ENCODE data around the gene OPCML.

DNA sequence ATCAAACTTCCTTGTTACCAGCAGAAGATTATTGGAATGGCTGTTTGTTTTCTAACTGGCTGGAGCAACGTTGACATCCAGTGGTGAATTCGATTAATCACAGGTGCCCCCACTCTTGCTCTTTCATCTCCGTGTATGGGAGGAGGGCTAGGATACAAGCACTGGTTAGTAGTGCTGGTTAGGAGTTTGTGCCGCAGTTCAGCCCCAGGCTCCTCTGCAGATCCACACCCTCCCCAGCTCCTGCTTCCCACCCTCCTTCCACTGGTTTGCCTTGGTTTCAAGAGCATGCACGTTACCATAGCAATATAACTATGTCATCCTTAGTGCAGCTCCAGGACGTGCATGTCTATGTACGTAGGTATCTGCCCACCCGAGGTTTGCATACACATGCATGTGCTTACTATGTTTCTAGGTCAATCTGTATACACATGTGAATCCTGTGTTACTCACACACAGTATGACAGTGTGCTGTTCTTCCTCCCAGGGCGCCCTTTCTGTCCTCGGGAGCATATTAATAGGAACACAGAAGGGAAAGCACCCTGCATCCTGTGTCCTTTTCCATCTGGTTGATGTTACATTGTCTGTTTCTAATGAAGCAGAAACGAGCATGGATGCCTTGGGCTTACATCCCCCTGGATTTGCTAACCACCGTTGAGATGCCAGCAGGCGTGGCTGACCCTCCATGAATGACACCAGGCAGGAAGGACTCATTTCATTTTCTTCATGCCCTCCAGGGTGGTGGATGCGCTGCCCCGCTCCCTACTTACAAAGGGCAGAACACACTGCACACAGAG is 539.3 kb downstream of the OPCML start:
- TF ChIP-seq, protein P1, sequence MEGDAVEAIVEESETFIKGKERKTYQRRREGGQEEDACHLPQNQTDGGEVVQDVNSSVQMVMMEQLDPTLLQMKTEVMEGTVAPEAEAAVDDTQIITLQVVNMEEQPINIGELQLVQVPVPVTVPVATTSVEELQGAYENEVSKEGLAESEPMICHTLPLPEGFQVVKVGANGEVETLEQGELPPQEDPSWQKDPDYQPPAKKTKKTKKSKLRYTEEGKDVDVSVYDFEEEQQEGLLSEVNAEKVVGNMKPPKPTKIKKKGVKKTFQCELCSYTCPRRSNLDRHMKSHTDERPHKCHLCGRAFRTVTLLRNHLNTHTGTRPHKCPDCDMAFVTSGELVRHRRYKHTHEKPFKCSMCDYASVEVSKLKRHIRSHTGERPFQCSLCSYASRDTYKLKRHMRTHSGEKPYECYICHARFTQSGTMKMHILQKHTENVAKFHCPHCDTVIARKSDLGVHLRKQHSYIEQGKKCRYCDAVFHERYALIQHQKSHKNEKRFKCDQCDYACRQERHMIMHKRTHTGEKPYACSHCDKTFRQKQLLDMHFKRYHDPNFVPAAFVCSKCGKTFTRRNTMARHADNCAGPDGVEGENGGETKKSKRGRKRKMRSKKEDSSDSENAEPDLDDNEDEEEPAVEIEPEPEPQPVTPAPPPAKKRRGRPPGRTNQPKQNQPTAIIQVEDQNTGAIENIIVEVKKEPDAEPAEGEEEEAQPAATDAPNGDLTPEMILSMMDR (IDR thresholded peaks at IDR 0.05) = no peak
- no peak for TF ChIP-seq POLR2A (IDR thresholded peaks at IDR 0.05)
